Activated CD4-positive, alpha-beta T cell treated with anti-CD3 and anti-CD28 coated beads, Interleukin-2, amount 10 ng/mL, durations not matched to agents 7 days and 5 days (primary cell): Measurements from ENCODE around the gene SLC26A9. TPM values are rescaled to one million over a fixed set of nuclear protein-coding genes. Genes with fewer than 3 reads are reported as not detected.
"Not testable (repeated sequence)": the region's sequence is repeated elsewhere in the genome, so short reads cannot be mapped to it uniquely, and the experiment has no call there.

ENCODE experiments used
- CTCF ChIA-PET: fragments of 350-600 bp; sonication (Branson Sonifier 250); formaldehyde crosslinking; loops from one replicate; lab custom pipeline; 2021; ENCODE audit warnings: antibody characterized with exemption; lab: Charles Lee
- POLR2A ChIA-PET: fragments of 350-600 bp; sonication (Branson Sonifier 250); formaldehyde crosslinking; loops from one replicate; lab custom pipeline; 2021; ENCODE audit warnings: antibody characterized with exemption; lab: Charles Lee
- DNase-seq: peaks from one replicate; pipeline ENCODE4 v3.0.0-alpha.2; 2020
- H3K27ac Mint-ChIP-seq: one replicate; pipeline ENCODE4 v1.8.0; 2021; ENCODE audit warnings: mild to moderate bottlenecking, moderate library complexity, mixed read lengths
- H3K27me3 Mint-ChIP-seq: one replicate; pipeline ENCODE4 v1.8.0; 2021; ENCODE audit warnings: mixed read lengths
- H3K36me3 Mint-ChIP-seq: one replicate; pipeline ENCODE4 v1.8.0; 2021; ENCODE audit warnings: low read depth, mixed read lengths
- H3K4me1 Mint-ChIP-seq: one replicate; pipeline ENCODE4 v1.8.0; 2021; ENCODE audit warnings: mixed read lengths
- H3K4me3 Mint-ChIP-seq: one replicate; pipeline ENCODE4 v1.8.0; 2021; ENCODE audit warnings: mild to moderate bottlenecking, moderate library complexity, mixed read lengths
- H3K9me3 Mint-ChIP-seq: one replicate; pipeline ENCODE4 v1.8.0; 2021; ENCODE audit warnings: mixed read lengths
- total RNA-seq, 2 experiments: library from RNA; stranded (reverse); gene quantifications; one replicate each; pipeline ENCODE4 v1.2.3, GENCODE V29; 2021

The SLC26A9 gene
- total RNA-seq, 2 experiments from 2014 or later, result not detected

DNA sequence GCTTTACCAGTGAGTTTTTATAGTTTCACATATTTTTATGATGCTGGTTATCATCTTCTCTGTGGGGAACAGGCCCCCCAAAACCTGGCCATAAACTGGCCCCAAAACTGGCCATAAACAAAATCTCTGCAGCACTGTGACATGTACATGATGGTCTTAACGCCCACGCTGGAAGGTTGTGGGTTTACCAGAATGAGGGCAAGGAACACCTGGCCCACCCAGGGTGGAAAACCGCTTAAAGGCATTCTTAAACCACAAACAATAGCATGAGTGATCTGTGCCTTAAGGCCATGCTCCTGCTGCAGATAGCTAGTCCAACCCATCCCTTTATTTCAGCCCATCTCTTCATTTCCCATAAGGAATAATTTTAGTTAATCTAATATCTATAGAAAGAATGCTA, 52.6 kb downstream of the SLC26A9 start:
- H3K4me3 Mint-ChIP-seq, H3K9me3 Mint-ChIP-seq, POLR2A ChIA-PET, DNase-seq, H3K36me3 Mint-ChIP-seq, H3K27ac Mint-ChIP-seq: not testable (repeated sequence)
- peaks cover 44% of the 10 kb centered on the region for H3K27me3 Mint-ChIP-seq
- CTCF ChIA-PET, result interaction anchor here (1.2 kb wide), 1 partner anchor 33 kb away, joined by 3 read pairs; no protein-coding TSS in a partner anchor
- peaks cover 13% of the 10 kb centered on the region for H3K4me1 Mint-ChIP-seq

DNA sequence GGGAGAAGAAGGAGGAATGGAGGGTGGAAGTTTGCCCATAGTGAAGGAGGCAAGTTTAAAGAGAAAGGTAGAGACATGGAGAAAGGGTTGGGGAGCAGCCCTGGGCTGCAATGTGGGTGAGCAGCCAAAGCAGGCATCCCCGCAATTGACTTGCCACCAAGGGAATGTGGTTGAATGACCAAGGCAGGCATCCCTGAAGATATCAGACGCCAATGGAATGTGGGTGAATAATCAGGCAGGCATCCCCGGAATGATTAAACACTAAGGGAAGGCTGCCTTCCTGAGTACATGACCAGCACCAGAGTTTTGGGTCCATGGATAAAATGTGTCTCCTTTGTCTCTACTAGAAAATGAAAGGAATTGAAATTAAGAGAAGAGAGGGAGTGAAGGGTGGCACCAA, 53.5 kb downstream of the SLC26A9 start:
- Mint-ChIP-seq H3K27me3 (peaks cover 38% of the 10 kb centered on the region), H3K4me1 (peaks cover 13% of the 10 kb centered on the region), H3K27ac (peak overlapping the region; percentile 54)
- H3K36me3 Mint-ChIP-seq, DNase-seq, H3K9me3 Mint-ChIP-seq, CTCF ChIA-PET, POLR2A ChIA-PET, H3K4me3 Mint-ChIP-seq: not testable (repeated sequence)

DNA sequence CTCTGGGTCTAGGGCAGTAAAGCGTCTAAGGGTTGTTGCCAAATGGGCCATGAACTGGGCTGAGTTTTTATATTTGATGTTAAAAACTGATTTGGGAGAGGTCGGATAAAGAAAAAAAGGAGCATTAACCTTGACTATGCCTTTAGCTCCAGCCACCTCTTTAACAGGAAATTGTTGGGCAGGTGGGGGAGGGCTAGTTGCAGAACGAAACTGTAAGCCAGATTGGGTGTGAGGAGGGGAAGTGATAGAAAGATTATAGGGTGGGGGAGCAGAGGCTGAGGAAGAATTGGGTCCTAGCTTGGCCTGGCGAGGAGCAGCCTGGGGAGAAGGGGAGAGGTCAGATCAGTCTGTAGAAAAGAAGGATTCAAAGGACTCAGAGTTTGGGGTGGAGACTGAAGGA, 54.2 kb downstream of the SLC26A9 start:
- peak; percentile 39 for DNase-seq

DNA sequence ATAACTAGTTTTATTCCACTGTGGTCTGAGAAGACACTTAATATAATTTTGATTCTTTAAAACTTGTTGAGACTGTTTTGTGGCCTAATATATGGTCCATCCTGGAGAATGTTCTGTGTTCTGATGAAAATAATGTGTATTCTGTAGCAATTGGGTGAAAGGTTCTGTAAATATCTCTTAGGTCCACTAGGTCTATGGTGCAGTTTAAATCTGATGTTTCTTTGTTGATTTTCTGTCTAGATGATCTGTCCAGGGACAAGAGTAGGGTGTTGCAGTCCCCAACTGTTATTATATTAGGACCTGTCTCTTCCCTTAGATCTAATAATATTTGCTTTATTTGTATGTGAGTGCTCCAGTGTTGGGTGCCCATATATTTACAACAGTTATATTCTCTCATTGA, 59.5 kb downstream of the SLC26A9 start:
- no peak overlapping the region for H3K27ac Mint-ChIP-seq
- ChIA-PET POLR2A (no interaction called here), CTCF (no interaction called here)
- peaks cover 11% of the 10 kb centered on the region for H3K9me3 Mint-ChIP-seq
- H3K27me3 Mint-ChIP-seq, result peaks cover 34% of the 10 kb centered on the region
- H3K36me3 Mint-ChIP-seq, result peaks cover under 1% of the 10 kb centered on the region
- H3K4me3 Mint-ChIP-seq, result no peak overlapping the region
- H3K4me1 Mint-ChIP-seq, result peaks cover 6% of the 10 kb centered on the region
- no peak for DNase-seq

More for the DNA sequence above, 54.2 kb downstream of the SLC26A9 start:
- Mint-ChIP-seq H3K27me3 (peaks cover 31% of the 10 kb centered on the region), H3K4me1 (peaks cover 13% of the 10 kb centered on the region), H3K27ac (peak overlapping the region; percentile 11)
- H3K36me3 Mint-ChIP-seq, H3K4me3 Mint-ChIP-seq, CTCF ChIA-PET, H3K9me3 Mint-ChIP-seq, POLR2A ChIA-PET: not testable (repeated sequence)

DNA sequence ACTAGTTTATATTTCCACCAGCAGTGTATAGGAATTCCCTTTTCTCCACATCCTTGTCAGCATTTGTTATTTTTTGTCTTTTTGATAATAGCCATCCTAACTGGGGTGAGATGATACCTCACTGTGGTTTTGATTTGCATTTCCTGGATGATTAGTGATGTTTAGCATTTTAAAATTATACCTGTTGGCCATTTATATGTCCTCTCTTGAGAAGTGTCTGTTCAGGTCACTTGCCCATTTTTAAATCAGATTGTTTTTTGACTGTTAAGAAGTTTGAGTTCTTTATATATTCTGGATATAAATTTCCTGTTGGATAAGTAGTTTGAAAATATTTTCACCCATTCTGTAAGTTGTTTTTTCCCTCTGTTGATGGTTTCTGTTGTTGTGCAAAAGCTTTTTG, 62.3 kb downstream of the SLC26A9 start:
- Mint-ChIP-seq H3K27me3 (peaks cover 49% of the 10 kb centered on the region), H3K9me3 (peaks cover 15% of the 10 kb centered on the region), H3K27ac (no peak overlapping the region), H3K36me3 (no peaks in the 10 kb centered on the region), H3K4me3 (no peak overlapping the region), H3K4me1 (peaks cover 2% of the 10 kb centered on the region)
- ChIA-PET POLR2A (no interaction called here), CTCF (no interaction called here)
- no peak for DNase-seq

- ChIA-PET CTCF (interaction anchor here (0.7 kb wide), 1 partner anchor 39 kb away, joined by 3 read pairs; no protein-coding TSS in a partner anchor), POLR2A (no interaction called here)
- H3K4me3 Mint-ChIP-seq, result no peak overlapping the region
- no peak for DNase-seq
- peaks cover 49% of the 10 kb centered on the region for H3K27me3 Mint-ChIP-seq
- no peak overlapping the region for H3K27ac Mint-ChIP-seq
- peaks cover 2% of the 10 kb centered on the region for H3K4me1 Mint-ChIP-seq
- H3K36me3 Mint-ChIP-seq, result no peaks in the 10 kb centered on the region
- H3K9me3 Mint-ChIP-seq, result peaks cover 15% of the 10 kb centered on the region
These were observed 63.3 kb downstream of the SLC26A9 start for GRCh38 chr1:205879974-205880373.

DNA sequence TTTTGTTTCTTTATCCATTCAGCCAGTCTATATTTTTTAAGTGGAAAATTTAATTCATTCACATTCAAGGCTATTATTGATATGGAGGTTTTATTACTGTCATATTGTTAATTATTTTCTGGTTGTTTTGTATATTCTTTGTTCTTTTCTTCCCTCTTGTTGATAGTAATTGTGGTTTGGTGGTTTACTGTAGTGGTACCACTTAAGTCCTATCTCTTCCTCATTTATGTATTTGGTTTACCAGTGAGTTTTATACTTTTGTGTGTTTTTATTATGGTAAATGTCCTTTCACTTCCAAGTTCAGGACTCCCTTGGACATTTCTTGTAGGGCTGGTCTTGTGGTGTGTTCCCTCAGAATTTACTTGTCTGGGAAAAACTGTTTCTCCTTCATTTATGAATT, 65.2 kb downstream of the SLC26A9 start:
- Mint-ChIP-seq H3K4me3 (no peak overlapping the region), H3K4me1 (peaks cover 2% of the 10 kb centered on the region), H3K27me3 (peaks cover 46% of the 10 kb centered on the region), H3K27ac (no peak overlapping the region), H3K9me3 (peaks cover 15% of the 10 kb centered on the region), H3K36me3 (no peaks in the 10 kb centered on the region)
- CTCF ChIA-PET, result no interaction called here
- no peak for DNase-seq
- POLR2A ChIA-PET, result no interaction called here

GRCh38 chr1:205873148-205873547, 70.1 kb downstream of the SLC26A9 start:
- POLR2A ChIA-PET, H3K36me3 Mint-ChIP-seq, H3K4me1 Mint-ChIP-seq, CTCF ChIA-PET, H3K27ac Mint-ChIP-seq, DNase-seq, H3K4me3 Mint-ChIP-seq, H3K9me3 Mint-ChIP-seq: not testable (repeated sequence)
- H3K27me3 Mint-ChIP-seq, result peaks cover 10% of the 10 kb centered on the region

GRCh38 chr1:205870236-205870635, 73.0 kb downstream of the SLC26A9 start:
- Mint-ChIP-seq H3K4me1 (no peaks in the 10 kb centered on the region), H3K27me3 (peaks cover 2% of the 10 kb centered on the region), H3K9me3 (no peaks in the 10 kb centered on the region), H3K4me3 (no peak overlapping the region), H3K27ac (no peak overlapping the region), H3K36me3 (no peaks in the 10 kb centered on the region)
- POLR2A ChIA-PET, result no interaction called here
- CTCF ChIA-PET, result interaction anchor here (0.7 kb wide), 1 partner anchor 70 kb away, joined by 5 read pairs; no protein-coding TSS in a partner anchor
- no peak for DNase-seq

Other genes with a start within 250 kb of the SLC26A9 start
- 100 to 1,000 TPM; 218 TPM for gene NUCKS1, start 193.3 kb downstream of the SLC26A9 start, total RNA-seq
- gene RAB29, start 168.0 kb downstream of the SLC26A9 start, total RNA-seq, result 10 to 100 TPM; 51.7 to 54.6 TPM
- gene SLC41A1, start 130.3 kb downstream of the SLC26A9 start, total RNA-seq, result 10 to 100 TPM; 10.8 to 12.2 TPM
- 1 to 10 TPM in 1 of 2 experiments, under 1 TPM in 1; 0.94 to 1.0 TPM for gene PM20D1, start 93.3 kb downstream of the SLC26A9 start, total RNA-seq
- gene RAB7B, start 59.9 kb upstream of the SLC26A9 start, total RNA-seq, result not detected
- not detected for gene CTSE, start 80.4 kb upstream of the SLC26A9 start, total RNA-seq
- gene RHEX, start 109.7 kb upstream of the SLC26A9 start, total RNA-seq, result not detected
- gene AVPR1B, start 173.9 kb upstream of the SLC26A9 start, total RNA-seq, result not detected